ENCODE data around the gene GALE. TPM values are rescaled to one million over a fixed set of nuclear protein-coding genes. Genes with fewer than 3 reads are reported as not detected.
"Not testable (repeated sequence)": the region's sequence is repeated elsewhere in the genome, so short reads cannot be mapped to it uniquely, and the experiment has no call there.

The GALE gene
- total and polyA plus RNA-seq, 2 donors (not counting 1 experiment from before 2014, with no cell fraction given): 9.4 to 12.1 TPM

GRCh38 chr1:23827717-23828116 is 27.2 kb upstream of the GALE start:
- Histone ChIP-seq H3K9ac (ENCODE audit: low read length) (no peak overlapping the region), H3K4me2 (replicated peaks; ENCODE audit: low read depth, low read length, poor library complexity, severe bottlenecking) (no peak overlapping the region), H3K9me3 (ENCODE audit: control extremely low read depth in 1 of 3, control insufficient read depth in 2 of 3, insufficient read depth in 1 of 3, low read length in 2 of 3) (no peaks in the 10 kb centered on the region), H3K27ac (ENCODE audit: low read length in 2 of 2) (no peak overlapping the region), H3K36me3 (replicated peaks in 1 of 2; ENCODE audit: control extremely low read depth in 1 of 2, control insufficient read depth in 1 of 2, extremely low read depth in 1 of 2, insufficient read depth in 2 of 2, low read length in 1 of 2) (no peaks in the 10 kb centered on the region), H3K79me2 (ENCODE audit: control insufficient read depth, insufficient read depth, low read length) (peaks cover 12% of the 10 kb centered on the region), H3K4me3 (ENCODE audit: control extremely low read depth in 1 of 5, extremely low read depth in 1 of 5, insufficient read depth in 1 of 5, low read depth in 2 of 5, low read length in 4 of 5) (no peak overlapping the region), H3K4me1 (ENCODE audit: control insufficient read depth in 2 of 2, insufficient read depth in 2 of 2, low read length in 2 of 2) (peaks cover 10 to 14% of the 10 kb centered on the region in 2 donors), H3K27me3 (replicated peaks in 1 of 4; ENCODE audit: control extremely low read depth in 1 of 4, control insufficient read depth in 3 of 4, insufficient read depth in 4 of 4, low read length in 3 of 4) (no peaks in the 10 kb centered on the region), H2AFZ (ENCODE audit: insufficient read depth, low read depth, low read length, poor library complexity, severe bottlenecking) (peak overlapping the region; percentile 27), H4K20me1 (ENCODE audit: control insufficient read depth, insufficient read depth, low read length, poor library complexity, severe bottlenecking) (no peaks in the 10 kb centered on the region)
- DNase-seq (no peak), ATAC-seq (ENCODE audit: low read depth) (no peak)
- 89% methylated on average over 1 of the region's 1 CpG for WGBS (ENCODE audit: insufficient coverage)
- peaks cover 22% of the 10 kb centered on the region for H3K4me1 Mint-ChIP-seq
- peak overlapping the region; percentile 30 for H3K4me3 Mint-ChIP-seq
- no peaks in the 10 kb centered on the region for H3K27me3 Mint-ChIP-seq
- H3K9me3 Mint-ChIP-seq (ENCODE audit: insufficient read depth): no peaks in the 10 kb centered on the region
- ChIA-PET POLR2A (interaction anchor here (0.6 kb wide), 1 partner anchor 105 kb away, joined by 4 read pairs; no protein-coding TSS in a partner anchor), CTCF (interaction anchor here (0.7 to 1.4 kb wide), 2 partner anchors 16 to 469 kb away, joined by 4 to 5 read pairs; no protein-coding TSS in a partner anchor)
- H3K27ac Mint-ChIP-seq: no peak overlapping the region
- TF ChIP-seq EZH2 (IDR thresholded peaks at IDR 0.05; ENCODE audit: borderline replicate concordance, insufficient read depth, low read depth, low read length, poor library complexity, severe bottlenecking): no peak
- TF ChIP-seq, protein P1, sequence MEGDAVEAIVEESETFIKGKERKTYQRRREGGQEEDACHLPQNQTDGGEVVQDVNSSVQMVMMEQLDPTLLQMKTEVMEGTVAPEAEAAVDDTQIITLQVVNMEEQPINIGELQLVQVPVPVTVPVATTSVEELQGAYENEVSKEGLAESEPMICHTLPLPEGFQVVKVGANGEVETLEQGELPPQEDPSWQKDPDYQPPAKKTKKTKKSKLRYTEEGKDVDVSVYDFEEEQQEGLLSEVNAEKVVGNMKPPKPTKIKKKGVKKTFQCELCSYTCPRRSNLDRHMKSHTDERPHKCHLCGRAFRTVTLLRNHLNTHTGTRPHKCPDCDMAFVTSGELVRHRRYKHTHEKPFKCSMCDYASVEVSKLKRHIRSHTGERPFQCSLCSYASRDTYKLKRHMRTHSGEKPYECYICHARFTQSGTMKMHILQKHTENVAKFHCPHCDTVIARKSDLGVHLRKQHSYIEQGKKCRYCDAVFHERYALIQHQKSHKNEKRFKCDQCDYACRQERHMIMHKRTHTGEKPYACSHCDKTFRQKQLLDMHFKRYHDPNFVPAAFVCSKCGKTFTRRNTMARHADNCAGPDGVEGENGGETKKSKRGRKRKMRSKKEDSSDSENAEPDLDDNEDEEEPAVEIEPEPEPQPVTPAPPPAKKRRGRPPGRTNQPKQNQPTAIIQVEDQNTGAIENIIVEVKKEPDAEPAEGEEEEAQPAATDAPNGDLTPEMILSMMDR (IDR thresholded peaks at IDR 0.05): no peak
- intact Hi-C loops (cut with micrococcal nuclease): loop anchor here (5.0 kb wide), 1 partner anchor 90 kb away; no protein-coding TSS in a partner anchor

GRCh38 chr1:23826590-23826989 is 26.0 kb upstream of the GALE start:
- Histone ChIP-seq H3K79me2 (ENCODE audit: control insufficient read depth, insufficient read depth, low read length) (peaks cover 12% of the 10 kb centered on the region), H3K4me1 (ENCODE audit: control insufficient read depth in 2 of 2, insufficient read depth in 2 of 2, low read length in 2 of 2) (peaks cover 10 to 14% of the 10 kb centered on the region in 2 donors)
- Mint-ChIP-seq H3K4me3 (peak overlapping the region; percentile 96), H3K4me1 (peaks cover 22% of the 10 kb centered on the region)
- H3K27me3 Mint-ChIP-seq; H3K27me3 ChIP-seq (replicated peaks in 1 of 4; ENCODE audit: control extremely low read depth in 1 of 4, control insufficient read depth in 3 of 4, insufficient read depth in 4 of 4, low read length in 3 of 4); H3K36me3 ChIP-seq (replicated peaks in 1 of 2; ENCODE audit: control extremely low read depth in 1 of 2, control insufficient read depth in 1 of 2, extremely low read depth in 1 of 2, insufficient read depth in 2 of 2, low read length in 1 of 2); H2AFZ ChIP-seq (ENCODE audit: insufficient read depth, low read depth, low read length, poor library complexity, severe bottlenecking); H3K27ac Mint-ChIP-seq; H3K9me3 Mint-ChIP-seq (ENCODE audit: insufficient read depth); H3K27ac ChIP-seq (ENCODE audit: low read length in 2 of 2); ATAC-seq (ENCODE audit: low read depth); H3K9ac ChIP-seq (ENCODE audit: low read length); H3K4me2 ChIP-seq (replicated peaks; ENCODE audit: low read depth, low read length, poor library complexity, severe bottlenecking); DNase-seq; H4K20me1 ChIP-seq (ENCODE audit: control insufficient read depth, insufficient read depth, low read length, poor library complexity, severe bottlenecking); H3K9me3 ChIP-seq (ENCODE audit: control extremely low read depth in 1 of 3, control insufficient read depth in 2 of 3, insufficient read depth in 1 of 3, low read length in 2 of 3); H3K4me3 ChIP-seq (ENCODE audit: control extremely low read depth in 1 of 5, extremely low read depth in 1 of 5, insufficient read depth in 1 of 5, low read depth in 2 of 5, low read length in 4 of 5): not testable (repeated sequence)
- ChIA-PET POLR2A (interaction anchor here (1.9 kb wide), 1 partner anchor 12 kb away, joined by 13 read pairs; no protein-coding TSS in a partner anchor), CTCF (interaction anchor here (0.6 to 5.1 kb wide), 2 partner anchors 15 to 218 kb away, joined by 3 to 64 read pairs; no protein-coding TSS in a partner anchor)
- intact Hi-C loops (cut with micrococcal nuclease): loop anchor here (5.0 kb wide), 1 partner anchor 91 kb away; no protein-coding TSS in a partner anchor
- WGBS (ENCODE audit: insufficient coverage): 95% methylated on average over 7 of the region's 13 CpGs
